GM21737 (cell line): ENCODE data around the gene SLC2A2.

Source experiments
- ATAC-seq: cut with Tn5 transposase; IDR thresholded peaks from one replicate; pipeline ENCODE4 v1.9.1; 2021; ENCODE audit warnings: mild to moderate bottlenecking, moderate library complexity; ENCODE audit not compliant: unreplicated experiment

The SLC2A2 gene

DNA sequence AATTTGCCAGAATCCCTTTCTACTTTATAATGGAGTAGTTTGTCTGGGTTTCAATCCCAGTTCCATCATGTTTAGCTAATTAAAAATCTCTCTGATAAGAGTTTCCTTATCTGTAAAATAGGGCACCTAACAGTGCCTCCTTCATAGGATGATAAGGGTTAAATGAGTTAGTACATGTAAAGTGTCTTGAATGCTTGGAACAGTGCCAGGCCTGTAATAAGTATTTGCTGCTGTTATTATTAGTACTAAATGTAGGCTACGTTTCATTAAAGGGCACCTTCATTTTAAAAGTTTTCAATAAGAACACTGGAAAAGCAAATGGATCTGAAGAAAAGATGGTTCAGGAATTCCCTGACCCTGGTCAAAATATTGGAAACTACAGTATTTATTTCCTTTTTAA, 11.8 kb upstream of the SLC2A2 start:
- ATAC-seq: no peak

DNA sequence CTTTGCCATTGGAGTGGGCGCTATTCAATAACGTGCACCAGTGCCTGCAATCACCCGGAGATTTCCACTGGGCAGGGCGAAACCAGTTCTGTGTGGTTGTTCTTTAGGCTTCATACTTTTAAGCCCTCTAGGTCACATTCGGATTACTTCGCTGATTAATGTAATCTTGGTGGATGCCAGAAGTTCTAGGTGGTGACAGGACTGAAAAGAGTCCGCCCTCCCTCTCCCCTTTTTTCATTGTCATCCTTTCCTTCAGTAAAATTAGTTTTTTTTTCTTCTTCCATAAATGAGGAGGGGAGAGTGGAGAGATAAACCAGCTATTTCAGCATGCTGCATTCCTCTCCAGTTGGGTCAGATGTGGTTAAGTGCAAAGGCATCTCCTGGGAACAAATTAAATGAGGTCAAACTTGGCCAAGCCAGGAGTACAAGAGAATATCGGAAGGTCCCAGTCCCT, 2.3 kb upstream of the SLC2A2 start:
- ATAC-seq: no peak

DNA sequence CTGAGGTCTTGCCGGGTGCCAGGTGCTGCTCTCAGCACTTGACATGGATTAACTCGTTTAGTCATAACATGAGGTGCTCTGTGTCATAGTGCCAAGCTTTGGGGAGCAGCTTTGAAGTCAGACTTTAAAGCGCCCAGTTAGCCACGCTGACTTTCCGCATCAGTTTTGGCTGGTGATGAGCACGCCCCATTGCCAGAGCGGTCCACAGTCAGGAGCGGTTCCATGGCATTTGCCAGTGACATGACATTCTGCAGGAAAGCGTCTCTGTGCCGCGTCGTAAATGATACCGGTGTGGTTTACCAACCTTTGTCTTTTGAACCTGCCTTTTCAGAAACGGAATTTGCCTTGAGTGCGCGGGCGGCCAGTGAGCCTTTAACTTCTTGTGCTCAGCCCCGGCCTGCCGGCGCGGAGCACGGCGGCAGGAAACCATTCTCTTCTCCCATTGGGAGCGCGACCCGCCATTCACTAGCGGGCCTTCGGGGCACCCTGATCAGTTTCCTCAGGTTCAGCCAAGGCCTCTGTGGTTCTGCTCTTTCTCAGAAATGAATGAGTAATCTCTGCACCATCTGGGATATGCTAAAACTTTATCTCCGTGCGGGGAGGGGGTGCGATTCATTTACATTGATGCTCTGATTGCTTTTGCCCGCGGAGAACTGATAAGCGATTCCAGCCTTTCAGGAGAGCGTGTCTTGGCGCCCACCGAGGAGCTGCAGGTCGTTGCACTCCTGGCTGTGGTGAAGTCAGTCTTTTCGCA, 1.7 kb upstream of the SLC2A2 start:
- ATAC-seq: peak; percentile 66

DNA sequence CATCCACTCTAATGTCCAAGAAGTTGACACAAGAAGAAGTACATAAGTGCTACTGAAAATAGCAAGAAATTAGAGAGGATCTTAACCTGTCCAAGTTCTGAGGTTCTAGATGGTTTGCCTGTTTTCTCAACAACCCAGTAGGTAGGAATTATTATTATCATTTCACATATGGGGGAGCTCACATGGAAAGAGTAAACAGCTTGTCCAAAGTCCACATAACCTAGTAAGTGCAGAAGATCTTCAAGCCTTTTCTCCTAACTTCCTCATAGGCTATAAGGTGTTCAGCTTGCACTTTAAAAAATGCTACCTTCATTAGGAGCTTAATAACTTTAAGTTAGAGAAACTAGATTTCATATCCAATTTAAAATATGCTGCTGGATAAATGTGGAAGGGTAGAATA, 3.0 kb downstream of the SLC2A2 start:
- no peak for ATAC-seq

DNA sequence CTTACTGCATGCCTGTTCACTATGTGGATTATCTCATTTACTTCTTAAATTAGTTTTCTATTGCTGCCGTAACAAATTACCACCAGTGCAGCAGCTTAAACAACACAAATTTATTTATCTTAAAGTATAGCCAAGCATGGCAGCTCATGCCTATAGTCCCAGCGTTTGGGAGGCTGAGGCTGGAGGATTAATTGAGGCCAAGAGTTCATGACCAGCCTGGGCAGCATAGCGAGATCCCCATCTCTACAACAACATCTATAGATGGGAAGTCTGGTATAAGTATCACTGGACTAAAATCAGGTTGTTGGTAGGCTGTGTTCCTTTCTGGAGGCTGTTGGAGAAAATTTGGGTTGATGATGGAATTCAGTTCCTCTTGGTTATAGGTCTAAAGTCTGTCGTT, 5.1 kb downstream of the SLC2A2 start:
- ATAC-seq: no peak

DNA sequence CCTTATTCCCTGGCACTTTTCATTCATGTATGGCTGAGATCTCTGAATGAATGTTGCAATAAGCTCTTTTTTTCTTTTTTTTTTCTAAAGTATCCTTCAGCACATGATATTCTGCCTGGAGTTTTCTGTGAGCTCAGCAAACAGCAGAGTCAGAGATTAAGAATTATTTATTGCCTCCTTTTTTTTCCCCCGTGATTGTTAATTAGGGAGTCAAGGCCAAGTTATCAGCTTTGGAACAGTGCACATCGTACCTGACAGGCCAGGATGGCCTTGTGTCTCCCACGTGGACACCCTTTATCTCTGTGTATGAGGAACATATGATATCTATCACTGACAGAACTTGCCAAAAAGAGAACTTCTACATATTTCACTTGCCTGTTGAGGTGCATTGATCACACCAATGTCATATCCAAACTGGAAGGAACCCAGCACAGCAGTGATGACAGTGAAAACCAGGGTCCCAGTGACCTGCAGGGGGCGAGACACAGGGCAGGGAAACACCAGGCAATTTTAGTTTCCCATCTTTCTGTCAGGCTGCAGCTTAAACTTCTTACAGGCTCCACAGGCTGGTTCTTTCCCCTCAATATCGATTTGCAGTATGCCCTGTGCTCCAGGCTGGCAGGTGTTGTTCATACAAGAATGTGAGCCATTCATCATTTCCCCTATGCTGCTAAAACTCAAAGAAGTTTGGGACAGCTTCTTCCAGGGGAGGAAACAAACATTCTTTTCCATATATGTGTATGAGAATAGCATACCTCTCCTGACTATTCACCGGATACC, 8.2 kb downstream of the SLC2A2 start:
- ATAC-seq: no peak

DNA sequence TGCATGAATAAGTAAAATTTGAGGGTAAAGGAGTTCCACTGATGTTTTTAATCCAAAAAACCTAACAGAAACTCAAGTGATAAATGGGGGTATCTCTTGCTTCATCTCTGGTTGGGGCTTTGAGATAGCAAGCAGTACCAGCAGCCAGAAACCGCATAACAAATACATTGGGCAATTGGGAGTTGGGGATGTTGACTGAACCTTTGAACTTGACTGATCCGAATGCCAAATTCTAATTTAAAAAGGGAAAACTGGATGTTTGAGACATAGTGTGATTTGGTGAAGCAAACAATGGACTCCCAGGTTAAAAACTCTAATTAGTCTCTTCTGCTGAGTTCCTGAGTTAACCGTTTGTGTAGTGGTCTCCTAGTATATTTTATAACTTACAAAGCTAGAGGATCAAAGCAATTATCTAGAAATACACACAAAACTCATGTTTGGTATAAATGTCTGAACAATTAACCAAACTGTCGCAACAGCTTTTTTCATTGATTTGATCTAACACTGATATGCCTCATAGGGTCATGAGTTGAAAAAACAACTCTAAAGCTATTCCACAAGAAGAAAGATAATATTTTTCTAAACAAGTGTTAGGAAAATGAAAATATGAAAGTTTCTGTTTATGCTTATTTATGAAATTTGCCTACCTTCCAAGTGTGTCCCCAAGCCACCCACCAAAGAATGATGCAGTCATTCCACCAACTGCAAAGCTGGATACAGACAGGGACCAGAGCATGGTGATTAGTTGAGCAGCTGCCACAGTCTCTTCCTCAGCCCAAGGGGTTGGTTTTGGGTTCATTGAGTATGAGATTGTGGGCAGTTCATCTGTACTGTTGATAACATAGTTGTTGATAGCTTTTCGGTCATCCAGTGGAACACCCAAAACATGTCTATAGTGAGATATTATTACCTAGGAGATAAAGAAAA, 12.4 kb downstream of the SLC2A2 start:
- no peak for ATAC-seq

DNA sequence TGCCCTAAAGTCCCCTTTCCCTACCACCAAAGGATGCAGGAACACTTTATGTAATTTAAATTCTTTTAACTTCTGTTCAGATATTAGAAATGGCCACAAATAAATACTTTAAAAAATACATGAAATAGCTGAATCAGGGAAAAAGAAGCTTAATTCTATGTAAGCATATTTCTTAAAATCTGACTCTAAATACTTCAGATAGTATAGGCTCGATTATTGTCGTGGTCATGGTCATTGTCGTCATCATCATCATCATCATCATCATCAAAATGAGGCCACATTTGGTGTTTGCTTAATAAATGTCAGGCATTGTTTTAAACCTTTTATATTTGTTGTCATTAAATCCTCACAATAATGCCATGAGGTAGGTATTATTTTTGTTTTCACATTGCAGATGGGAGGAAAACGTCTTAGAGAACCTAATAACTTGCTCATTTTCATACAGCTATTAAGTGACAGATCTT, 14.6 kb downstream of the SLC2A2 start:
- no peak for ATAC-seq

DNA sequence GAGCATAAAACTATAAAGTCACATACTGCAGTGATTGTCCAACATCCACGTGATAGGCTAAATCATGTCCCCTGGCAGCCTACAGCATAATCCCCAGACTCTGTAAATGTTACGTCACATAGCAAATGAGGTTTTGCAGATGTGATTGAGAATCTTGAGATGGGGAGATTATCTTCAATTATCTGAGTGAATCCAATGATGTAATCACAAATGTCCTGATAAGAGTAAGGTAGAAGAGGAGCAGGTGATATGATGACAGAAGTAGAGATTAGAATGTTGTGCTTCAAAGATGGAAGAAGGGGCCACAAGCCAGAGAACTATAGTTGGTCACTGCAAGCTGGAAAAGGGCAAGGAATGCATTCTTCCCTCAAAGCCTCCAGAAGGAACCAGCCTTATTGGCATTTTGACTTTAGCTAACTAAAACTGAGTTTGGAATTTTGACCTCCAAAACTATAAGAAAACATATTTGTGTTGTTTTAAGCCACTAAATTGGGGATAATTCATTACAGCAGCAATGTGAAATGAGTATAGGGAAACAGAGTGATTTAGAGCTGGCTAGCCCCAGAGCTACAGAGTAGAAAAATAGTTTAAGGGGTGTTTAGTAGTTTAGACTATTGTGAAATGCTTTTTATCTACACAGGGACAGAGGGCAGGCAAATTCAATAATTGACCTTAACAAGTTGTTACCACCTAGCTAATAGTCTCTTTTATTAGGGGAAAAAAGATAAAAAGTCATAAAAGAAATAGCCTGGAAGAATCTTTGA, 15.2 kb downstream of the SLC2A2 start:
- ATAC-seq: no peak

DNA sequence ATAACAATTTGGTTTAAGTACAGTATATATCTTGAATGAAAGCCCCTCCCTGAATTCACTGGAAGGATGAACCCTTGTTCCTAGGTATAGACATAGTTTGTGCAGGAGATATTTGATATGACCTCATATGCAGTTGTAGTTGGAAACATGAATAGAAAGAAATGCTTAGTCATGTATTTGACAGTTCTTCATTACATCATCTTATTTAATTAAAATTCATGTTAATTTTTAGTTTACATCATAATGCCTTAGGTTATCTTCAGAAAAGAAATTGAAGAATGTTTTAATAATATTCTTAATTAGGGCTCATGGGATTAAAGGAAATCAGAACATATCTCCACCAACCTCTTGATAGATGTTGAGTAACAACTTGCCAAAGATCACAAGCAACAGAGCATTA, 19.2 kb downstream of the SLC2A2 start:
- ATAC-seq: no peak

DNA sequence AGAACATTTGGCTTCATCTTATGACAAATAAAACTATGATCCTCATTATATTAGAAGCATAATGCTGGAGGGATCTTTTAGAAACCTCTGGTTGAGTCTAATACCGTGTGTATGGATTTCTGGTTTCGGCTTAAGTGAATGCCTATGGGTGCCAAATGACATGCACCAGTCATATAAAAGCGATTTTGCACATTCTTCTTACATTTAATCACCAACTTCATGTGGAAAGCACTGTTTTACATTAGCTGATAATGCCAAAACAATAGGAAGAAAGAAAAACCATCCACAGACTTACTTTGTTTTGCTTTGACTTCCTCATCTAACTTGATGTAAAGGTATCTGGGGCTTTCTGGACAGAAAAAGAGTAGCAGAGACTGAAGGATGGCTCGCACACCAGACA, 20.9 kb downstream of the SLC2A2 start:
- no peak for ATAC-seq

DNA sequence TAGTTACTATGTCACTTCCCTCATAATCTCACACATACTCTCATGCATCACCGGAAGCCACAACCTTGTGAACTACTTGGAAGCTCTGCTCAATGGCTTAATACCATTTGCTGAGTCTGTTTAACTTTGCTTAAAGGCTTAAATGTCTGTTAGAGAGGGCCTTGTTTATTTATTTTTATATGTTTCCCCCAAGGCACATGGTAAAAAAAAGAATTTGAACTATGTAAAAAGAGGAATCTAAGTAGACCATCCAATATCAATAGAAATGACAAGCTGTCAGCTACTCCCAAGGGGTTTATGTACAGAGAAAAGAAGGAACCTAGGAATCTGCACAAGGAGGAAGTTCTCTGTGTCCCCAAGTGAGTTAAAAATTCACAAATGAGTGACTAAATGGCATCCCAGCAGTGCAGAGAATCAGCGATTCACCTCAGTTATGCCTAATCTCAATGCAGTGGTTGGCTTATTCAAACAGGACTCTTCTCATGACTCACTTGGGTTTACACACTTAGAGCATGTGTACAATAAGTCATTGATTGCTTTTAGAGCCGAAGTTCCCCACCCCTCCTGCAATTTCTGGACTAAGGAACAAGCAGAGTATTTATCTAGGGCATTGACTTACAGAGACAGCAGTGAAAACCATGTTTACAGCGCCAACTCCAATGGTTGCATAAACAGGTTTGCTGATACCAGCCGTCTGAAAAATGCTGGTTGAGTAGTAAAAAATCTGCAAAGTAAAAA, 24.4 kb downstream of the SLC2A2 start:
- ATAC-seq: no peak

DNA sequence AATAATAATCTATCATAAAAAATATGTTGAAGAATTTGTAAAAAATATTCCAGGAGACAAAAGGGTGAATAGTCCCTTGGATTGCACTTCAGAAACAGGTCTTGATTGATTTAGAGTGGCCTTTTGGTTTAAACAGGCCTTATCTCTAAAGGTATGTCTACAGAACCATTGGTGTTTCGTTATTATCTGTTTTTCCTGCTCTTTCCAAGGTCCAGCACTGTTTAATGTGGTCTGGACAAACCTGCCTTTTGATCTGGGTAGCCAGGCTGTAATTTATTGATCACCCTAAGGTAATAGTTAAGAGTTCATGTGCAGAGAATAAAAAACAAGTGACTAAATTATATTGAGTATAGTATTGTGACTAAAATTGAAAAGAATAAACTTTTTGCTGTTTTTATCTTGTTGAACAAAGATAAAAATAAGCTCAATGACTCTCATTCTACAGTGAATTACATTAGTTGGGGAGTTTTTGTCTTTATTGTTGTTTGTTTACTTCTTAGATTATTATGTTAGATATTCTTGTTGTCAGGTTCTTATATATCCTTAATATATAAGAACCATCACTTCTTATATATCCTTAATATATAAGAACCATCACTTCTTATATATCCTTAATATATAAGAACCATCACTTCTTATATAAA, 25.1 kb downstream of the SLC2A2 start:
- ATAC-seq: no peak

DNA sequence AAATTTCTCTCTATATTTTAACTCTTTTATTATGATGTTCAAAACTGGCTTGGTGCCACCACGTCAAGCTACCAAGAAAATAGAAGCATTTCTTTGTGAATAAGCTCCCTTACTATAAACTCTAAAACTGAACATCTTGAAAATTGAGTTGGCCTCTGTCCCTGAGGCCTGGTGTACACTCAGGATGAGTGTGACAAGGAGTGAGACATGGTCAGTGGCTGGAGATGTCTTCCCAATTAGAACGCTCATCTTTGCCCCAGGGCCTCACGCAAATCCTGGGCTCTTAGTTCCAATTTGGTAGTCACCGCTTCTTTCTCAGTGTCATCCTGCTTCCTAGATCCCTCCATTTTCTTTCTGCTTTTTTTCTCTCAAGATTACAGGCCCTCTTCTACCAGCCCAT, 26.2 kb downstream of the SLC2A2 start:
- no peak for ATAC-seq

DNA sequence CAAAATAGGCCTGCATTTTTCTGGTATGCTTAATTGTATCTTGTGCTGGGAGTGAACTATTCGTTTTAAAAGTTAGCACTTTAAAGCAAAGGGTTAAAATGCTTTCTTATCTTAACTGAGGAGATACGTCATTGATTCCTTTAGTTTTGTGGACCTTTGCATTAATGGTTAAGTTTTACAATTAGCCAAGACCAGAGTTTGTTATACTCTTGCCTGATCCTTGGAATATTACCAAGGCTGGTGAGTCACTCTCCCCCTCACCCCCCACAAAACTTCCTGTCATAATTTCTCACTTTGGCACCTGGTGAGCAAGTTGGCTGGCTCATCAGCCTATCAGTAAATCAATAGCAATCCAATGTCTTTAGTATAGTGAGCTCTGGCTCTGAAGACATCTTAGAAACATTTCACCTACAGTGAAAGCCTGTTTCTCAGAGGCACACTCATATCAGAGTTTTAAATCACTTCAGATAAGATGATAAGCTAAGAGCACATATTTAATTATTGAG, 26.7 kb downstream of the SLC2A2 start:
- no peak for ATAC-seq

DNA sequence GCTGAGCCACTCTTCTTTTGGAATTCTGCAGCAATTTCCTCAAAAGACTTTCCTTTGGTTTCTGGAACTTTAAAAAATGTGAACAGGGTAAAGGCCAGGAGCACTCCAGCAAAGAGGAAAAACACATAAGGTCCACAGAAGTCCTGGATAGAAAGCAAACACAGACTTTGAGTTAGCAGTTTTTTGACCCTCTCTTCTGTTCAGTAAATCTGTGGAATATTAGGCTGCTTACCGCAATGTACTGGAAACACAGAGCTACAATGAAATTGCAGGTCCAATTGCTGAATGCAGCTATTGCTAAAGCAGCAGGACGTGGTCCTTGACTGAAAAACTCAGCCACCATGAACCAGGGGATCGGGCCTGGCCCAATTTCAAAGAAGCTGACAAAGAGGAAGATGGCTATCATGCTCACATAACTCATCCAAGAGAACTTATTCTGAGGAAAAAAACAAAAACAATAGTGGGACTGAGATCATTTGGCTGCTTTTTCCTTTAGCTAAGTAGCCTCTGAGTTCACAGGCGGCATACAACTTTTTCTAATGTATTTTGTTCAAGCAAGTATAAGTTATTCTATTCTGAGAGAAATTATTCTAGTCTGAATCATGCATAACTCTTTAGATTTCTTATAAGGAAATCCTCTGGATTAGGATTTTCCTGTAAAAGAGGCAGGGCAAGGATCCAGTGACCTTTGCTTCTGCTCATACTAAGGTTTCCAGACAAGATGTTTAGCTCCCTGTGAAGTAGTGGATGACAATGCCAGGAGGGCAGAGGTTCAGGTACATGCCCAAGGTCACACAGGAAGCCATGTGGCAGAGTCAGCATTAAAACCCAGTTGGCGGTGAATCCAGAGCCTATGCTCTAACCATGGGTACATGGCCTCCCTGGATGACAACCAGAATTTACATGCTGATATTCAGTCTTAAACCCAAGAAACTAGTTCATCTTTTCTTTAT, 28.3 kb downstream of the SLC2A2 start:
- ATAC-seq: no peak

DNA sequence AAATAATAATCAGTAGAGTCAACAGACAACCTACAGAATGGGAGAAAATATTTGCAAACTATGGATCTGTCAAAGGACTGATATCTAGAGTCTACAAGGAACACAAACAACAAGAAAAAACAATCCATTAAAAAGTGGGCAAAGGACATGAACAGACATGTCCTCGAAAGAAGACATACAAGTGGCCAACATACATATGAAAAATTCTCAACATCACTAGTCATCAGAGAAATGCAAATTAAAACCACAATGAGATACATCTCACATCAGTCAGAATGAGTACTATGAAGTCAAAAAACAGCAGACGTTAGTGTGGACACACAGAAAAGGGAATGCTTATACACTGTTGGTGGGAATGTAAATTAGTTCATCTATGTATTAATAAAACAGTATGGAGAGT, 33.7 kb downstream of the SLC2A2 start:
- no peak for ATAC-seq

DNA sequence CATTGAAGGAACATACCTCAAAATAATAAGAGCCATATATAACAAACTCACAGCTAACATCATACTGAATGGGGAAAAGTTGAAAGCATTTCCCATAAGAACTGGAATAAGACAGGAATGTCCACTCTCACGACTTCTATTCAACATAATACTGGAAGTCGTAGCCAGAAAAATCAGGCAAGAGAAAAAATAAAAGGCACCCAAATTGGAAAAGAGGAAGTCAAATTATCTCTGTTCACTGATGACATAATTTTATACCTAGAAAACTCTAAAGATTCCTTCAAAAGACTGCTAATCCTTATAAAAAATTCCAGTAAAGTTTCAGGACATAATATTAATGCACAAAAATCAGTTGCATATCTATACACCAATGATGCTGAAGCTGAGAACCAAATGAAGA, 34.9 kb downstream of the SLC2A2 start:
- no peak for ATAC-seq
